HG02588 (cell line): ENCODE results near the gene RNH1.
"Not testable (repeated sequence)": the region's sequence is repeated elsewhere in the genome, so short reads cannot be mapped to it uniquely, and the experiment has no call there.

Experiments
- ATAC-seq: cut with Tn5 transposase; IDR thresholded peaks from one replicate; pipeline ENCODE4 v1.9.1; 2021; ENCODE audit warnings: mild to moderate bottlenecking, moderate library complexity; ENCODE audit not compliant: unreplicated experiment

Gene RNH1

DNA sequence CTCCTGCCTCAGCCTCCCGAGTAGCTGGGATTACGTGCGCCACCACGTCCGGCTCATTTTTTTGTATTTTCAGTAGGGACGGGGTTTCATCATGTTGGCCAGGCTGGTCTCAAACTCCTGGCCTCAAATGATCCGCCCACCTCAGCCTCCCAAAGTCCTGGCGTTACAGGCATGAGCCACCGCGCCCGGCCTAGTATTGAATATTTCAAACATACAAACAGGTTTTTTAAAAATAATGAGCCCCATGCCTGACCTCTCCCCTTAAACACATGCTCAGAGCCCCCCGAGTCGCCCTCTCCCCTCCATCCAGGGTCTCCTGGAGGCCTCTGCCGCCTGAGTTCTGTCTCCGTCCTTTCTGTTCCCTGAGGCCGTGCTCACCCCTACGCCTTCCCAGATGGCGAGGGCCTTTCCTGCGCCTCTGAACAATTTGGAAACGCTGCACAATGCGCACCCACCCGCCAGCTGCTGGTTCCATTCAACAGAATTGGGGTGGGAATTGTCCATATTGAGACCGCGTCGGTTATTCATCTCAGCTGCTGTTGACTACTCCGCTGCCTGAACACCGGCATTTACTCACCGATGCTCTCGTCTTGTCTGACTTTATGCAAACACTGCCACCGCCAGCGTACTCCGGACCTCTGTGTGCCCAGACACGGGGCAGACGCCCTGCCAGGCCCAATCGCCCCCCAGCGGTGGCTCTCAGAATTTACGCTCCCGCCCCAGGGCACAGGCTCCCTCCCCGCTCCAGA lies 13.6 kb upstream of the RNH1 start:
- ATAC-seq = no peak

DNA sequence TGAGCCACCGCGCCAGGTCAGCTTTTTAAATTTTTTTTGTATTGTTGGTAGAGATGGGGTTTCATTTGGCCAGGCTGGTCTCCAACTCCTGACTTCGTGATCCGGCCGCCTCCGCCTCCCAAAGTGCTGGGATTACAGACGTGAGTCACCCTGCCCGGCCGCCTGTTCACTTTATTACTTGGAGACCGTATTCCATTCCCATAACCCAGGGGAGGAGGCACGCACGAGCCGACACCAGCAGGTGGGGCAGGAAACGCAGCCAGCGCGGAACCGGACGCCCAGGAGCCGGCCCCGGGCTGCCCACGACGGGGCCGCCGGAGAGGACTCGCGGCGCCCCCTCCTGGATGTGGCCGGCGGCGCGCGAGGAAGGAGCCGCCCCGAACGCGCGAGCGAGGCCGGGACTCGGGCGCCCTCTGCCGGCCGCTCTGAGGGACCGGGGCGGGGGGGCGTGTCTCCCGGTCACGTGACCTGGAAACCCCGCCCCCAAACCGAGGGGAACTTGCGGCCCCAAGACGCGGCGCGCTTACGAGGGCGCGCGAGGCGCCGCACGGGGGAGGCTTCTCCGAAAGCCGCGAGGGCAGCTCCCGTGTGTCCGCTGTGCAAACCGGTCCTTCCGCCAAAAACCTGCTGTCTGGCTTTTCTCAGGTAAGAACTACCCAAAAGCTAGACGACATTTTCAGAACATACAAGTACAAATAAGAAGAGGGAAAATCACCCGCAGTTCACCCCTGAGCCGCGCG lies 11.6 kb upstream of the RNH1 start:
- ATAC-seq = no peak

DNA sequence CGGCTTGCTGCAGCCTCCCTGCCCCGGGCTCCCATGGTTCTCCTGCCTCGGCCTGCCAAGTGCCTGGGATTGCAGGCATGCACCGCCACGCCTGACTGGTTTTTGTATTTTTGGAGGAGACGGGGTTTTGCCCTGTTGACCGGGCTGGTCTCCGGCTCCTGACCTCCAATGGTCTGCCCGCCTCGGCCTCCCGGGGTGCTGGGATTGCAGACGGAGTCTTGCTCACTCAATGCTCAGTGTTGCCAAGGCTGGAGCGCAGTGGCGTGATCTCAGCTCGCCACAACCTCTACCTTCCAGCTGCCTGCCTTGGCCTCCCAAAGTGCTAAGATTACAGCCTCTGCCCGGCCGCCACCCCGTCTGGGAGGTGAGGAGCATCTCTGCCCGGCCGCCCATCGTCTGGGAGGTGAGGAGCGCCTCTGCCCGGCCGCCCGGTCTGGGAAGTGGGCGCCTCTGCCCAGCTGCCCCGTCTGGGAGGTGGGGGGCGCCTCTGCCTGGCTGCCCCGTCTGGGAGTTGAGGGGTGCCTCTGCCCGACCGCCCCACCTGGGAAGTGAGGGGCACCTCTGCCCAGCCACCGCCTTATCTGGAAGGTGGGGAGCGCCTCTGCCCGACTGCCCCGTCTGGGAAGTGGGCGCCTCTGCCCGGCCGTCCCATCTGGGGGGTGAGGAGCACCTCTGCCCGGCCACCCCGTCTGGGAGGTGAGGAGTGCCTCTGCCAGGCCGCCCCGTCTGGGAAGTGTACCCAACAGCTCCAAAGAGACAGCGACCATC lies 10.1 kb upstream of the RNH1 start:
- not testable (repeated sequence) for ATAC-seq

DNA sequence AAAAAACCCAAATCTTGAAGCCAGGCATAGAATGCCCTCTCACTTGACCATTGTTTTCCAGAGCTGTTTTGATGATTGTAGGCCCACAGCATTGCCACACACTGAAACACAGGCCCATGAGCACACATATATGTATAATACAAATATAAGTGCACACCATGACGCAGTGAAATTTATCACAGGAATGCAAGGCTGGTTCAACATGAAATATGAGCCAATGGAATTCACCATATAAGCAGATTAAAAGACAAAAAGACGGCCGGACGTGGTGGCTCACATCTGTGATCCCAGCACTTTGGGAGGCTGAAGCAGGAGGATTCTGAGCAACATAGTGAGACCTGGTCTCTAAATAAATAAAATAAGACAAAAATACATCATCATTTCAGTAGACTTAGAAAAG lies 9.4 kb upstream of the RNH1 start:
- no peak for ATAC-seq

DNA sequence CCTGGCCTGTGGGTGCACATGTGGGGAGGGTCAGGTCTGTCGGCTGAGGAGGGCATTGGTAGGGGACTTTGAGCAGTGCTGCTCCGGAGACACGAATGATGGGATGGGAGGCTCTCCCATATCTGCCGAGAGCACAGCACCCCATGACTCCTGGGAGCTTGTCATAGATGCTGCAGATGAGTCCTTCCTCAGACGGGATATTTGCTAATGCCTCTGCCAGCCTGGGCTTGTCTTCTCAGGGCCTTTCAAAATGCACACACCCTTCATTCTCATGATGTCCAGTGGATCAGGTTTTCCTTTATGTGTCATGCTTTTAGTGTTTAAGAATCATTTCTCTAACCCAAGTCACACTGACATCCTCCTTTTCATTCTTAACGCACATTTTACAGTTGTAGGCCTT lies 8.1 kb upstream of the RNH1 start:
- ATAC-seq = no peak

DNA sequence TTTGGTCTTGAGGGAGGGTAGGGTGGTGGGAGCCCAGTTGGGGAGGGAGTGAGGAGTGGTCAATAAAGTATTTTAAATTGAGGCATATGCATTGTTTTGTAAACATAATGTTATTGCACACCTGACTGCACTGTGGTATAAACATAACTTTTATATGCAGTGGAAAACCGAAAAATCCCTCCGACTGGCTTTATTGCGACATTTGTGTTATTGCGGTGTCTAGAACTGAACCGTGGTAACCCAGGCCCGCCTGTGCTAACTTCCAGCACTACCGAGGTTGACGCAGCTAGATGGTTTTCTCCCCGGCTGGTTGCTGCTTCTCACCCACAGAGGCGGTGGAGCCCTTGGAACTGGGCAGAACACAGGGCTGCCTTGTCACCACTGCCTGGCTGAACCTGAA lies 7.6 kb upstream of the RNH1 start:
- ATAC-seq = no peak

DNA sequence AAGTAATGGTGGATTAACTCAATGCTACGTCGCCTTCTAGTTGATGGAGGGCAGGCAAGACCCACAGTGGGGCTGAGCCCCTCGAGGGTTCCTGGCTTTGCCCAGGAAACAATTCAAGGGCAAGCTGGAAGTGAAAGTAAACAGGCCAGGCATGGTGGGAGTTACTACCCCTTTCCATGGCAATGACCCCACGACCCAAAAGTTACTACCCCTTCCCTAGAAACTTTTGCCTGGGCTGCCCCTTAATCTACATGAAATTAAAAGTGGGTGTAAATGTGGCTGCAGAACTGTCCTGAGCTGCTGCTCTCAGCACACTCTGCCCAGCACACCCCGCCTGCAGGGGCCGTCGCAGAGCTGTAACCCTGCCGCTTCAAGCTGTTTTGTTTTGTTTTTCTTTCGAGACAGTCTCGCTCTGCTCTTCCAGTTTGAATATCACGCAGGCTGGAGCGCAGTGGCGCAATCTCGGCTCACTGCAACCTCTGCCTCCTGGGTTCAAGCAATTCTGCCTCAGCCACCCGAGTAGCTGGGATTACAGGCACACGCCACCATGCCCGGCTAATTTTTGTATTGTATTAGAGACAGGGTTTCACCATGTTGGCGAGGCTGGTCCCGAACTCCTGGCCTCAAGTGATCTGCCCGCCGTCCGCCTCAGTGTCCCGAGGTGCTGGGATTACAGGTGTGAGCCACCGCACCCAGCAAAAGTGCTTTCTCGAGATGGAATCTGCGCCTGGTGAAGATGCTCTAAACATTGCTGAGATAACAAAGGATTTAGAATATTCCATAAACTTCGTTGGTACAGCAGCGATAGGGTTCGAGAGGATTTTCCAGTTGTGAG lies 5.9 kb upstream of the RNH1 start:
- ATAC-seq = no peak

DNA sequence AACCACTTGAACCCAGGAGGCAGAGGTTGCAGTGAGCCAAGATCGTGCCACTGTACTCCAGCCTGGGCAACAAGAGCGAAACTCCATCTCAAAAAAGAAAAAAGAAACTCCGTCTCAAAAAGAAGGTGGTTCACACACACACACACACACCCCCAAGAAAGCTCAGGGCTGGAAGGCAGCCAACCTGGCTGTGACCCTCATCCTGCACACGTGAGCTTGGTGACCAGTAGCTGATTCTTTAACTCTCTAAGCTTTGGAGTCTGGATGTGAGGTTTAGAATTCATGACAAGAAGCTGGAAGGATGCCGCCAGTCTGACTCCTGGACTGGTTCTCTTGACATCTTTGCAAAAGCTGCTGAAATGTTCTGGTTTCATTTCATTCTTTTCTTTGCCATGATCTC lies 1.9 kb upstream of the RNH1 start:
- no peak for ATAC-seq

DNA sequence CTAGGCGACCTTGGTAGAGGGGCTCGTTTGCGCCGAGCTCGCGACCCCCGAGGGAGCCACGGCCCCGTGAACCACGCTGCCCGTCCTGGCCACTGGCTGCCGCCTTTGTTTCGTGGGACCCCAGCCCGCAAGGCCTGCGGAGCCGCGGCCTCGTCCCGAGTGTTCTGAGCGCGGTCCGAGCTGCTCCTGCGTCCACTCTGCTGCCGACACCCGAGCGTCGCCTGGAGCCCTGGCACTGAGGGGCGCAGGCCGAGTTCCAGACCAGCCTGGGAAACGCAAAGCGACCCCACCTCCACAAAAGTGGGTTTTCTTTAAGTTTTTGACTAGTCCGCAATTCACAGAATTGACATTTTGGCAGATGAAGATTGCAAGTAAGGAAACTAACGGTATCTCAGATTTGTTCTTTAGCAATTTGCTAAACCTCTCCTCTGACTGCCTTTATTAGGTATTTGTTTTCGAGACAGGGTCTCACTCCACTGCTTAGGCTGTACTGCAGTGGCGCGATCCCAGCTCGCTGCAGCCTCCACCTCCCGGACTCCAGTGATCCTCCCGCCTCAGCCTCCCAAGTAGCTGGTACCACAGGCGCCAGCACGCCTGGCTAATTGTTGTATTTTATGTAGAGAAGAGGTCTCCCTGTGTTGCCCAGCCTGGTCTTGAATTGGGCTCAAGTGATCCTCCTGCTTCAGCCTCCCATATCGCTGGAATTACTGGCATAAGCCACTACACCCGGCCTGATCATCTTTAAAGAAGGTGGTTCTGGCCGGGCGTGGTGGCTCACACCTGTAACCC lies 879 bp upstream of the RNH1 start:
- no peak for ATAC-seq

DNA sequence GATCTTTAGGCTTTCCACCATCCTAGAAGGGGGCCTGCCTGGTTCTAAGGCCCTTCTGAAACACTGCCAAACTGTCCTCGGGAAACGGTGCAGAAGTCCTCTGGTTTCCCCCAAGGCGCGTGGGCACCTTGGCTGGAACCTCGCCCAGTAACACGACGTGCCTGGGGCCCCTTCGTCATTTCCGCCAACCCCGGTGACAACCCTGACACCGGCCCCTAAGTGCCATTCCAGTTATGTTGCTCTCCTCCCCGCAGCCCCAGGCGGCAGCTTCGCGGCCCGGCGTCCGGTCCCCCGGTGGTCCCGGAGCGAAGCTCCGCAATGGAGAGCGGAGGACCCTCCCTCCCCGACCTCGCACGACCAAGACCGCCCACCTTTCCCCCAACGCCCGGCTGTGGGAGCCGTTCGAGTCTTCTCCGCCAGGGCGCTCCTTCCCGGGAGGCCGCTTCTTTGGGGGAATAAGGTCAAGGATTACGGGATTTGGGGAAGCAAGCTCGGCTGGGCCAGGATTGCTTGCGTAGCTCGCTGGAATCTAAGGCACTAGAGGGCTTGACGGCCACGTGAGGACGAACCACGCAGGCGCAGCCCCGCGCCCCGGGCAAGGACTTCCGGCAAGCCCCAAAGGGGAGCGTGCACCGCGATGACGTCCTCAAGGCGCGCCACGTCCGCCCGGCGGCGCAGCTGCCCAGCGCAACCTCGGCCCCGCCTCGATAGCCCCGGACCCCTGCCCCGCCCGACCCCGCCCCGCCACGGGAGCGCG lies 626 bp downstream of the RNH1 start:
- ATAC-seq = peak; percentile 54

DNA sequence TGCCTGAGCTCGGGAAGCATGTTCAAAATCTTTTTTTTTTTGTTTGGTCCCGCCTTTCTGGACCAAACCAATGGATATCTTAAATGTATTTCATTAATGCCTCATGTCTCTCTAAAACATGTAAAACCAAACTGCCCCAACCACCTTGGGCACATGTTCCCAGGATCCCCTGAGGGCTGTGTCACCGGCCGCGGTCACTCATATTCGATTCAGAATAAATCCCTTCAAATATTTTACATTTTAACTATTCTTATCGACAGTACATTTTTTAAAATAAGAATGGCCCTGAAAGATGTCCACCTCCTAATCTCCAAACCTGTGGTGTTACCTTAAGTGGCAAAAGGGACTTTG lies 2.1 kb downstream of the RNH1 start:
- no peak for ATAC-seq

DNA sequence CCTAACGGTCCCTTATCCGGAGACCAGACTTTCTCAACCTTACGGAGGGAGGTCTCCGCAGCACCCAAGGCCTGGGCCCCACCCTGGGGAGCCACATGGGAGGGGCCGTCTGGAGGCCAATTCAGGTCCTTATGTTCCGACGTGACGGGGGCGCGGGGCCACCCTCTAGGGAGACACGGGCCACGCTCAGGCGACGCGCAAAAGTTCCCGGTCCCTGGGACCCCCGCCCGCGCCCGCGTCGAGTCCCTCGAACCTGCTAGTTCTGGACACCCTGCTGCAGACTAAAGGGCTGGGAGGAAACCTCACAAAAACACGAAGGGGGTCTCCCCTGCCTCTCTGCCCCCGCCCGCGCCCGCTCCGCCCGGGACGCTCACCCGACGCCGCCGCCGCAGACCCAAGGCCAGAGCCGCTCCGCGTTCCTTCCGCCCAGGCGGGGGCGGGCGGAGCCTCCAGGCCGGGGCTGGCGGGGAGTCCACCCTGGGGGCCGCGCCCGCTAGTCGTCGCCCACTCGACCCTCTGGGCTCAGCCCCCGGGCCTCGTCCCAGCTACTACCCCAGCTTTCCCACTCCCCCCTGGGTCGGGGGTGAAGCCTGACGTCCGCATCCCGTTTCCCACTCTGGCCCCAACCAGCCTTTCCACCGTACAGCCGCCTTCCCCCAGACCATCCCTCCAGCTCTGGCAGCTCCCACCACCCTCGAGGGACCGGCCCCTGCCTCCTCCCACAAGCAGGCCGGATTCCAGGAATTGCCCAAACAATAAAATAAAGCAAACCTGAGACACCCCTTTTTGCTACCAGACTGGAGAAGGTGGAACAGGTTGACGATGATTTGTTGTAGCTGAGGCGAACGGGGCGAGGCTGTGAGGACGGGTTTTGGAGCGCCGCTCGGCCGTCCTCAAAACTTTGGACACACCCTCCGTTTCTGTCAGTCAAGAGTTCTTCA lies 2.7 kb downstream of the RNH1 start:
- ATAC-seq = no peak

DNA sequence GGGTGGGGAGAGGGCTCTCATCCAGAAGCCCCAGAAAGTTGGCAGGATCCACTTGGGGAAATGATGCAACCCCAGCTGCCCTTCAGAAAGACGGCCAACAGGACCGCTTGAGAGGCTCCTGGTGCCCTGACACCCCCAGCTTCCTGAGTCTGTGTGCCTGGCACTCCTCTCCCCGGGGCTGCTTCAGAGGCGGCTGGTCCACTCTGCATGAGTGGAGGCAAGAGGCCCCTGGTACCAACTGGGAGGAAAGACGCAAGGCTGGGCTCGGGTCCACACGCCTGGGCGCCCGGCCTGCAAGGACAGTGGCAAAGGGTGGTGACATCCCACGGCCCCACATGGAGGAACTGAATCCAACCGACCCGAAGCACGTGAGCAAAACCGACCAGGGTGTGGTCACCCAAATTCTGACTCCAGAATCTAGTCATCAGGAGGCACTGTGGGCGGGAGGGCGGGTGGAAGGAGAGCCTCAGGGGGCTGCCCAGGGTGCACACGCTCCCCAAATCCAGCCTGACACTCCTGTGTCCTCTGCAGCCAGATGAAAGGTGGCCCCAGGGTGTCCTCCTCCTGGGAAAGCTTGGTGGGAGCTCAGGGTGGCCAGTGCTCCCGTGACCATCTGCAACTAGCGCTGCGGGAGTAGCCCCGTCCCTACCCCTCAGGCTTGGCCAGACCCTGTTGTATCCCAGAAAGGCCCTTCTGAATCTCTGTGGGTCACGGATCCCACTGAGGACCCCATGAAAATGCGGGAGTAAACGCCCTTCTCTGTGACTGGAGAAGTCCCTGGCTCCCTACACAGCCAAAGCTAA lies 3.7 kb downstream of the RNH1 start:
- no peak for ATAC-seq

DNA sequence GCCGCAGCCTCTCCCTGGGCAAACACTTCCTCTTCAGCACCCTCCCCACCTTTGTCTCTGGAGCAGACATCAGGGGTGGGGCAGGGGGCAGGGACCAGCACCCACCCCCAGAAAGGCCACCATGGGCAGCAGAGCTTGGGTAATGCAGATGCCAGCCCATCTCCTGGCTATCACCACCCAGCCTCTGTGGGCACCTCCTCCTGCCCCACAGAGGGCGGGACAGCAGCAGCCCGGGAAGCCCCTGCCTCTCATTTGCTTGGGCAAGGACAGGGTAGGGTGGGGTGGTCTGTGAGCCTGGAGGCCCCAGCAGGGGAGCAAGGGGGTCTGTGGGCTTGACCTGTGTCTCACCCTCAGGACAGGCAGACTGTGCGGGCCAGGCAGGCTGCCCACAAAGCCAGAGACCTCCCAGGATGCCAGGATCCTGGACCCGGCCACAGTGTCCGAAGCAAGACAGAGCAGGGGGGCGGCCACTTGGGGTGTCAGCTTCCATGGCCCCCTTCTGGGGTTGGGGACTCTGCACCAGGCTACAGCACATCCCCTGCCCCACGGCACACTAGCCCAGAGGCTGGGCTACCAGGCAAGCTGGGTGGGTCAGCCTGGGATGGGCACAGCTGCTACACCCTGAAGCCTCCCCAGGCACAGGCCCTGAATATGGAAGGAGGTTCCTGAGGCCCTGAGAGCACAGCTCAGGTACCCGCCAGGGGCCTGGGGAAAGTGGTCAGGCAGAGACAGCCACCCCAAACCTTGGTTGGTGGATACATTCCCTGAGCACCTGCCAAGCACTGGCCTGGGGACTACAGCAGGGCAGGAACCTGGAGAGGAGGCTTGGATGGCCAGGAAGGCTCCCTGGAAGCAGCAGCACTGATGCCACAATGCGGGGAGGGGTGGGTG lies 4.5 kb downstream of the RNH1 start:
- no peak for ATAC-seq

DNA sequence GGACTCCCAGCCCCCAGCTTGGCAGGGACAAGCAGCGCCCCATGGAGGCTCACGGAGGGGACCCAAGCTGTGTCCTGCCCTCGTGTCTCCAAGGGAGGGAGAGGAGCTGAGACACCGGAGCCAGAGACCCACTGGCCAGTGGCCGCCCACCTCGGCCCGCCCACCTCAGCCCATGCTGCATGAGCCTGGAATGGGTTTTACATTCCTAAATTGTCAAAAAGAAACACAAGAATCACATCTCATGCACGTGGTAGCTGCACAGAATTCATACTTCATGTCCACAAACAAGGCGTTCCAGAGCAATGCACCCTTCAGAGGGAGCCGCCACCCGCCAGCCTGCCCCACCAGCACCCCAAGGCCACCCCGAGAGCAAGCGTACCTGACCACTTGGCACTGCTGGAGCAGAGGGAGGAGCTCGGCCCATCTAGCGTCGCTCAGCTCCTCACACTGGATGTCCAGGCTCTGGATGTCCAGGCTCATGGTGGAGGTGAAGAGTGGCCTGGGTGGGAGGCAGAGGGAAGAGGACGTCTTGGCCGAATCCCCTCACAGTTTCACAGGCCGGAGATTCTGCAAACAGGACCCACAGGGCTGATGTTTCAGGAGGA lies 5.3 kb downstream of the RNH1 start:
- ATAC-seq = no peak

DNA sequence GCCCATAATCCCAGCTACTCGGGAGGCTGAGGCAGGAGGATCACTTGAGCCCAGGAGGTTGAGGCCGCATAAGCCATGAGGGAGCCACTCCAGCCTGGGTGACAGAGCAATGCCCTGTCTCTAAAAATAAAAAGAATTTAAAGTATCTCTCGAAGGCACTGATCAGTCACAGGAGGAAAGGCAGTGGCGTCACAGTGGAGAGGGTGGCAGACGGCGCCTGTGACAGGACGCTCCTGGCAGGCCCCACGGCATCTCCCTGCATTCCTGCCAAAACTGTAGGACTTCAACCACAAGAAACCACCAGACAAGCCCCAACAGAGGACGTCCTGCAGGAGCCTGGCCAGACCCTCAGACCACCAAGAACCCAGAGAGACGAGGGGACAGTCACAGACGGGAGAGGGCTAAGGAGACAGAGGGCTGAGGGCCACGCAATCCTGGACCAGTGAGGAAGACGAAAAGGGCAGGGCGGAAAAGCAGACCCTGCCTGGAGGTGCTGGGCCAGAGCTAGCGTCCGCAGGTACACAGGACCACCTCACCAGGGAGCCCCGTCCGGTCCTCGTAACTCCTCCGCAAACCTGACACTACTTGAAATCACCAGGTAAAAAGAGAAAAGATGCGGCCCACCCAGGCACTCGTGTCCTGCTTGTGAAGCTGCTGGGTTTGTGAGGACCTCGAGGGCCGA lies 5.9 kb downstream of the RNH1 start:
- no peak for ATAC-seq
